Measurements from ENCODE around the gene PLEKHG4B.
"Not testable (repeated sequence)": the region's sequence is repeated elsewhere in the genome, so short reads cannot be mapped to it uniquely, and the experiment has no call there.

- TF ChIP-seq CTCF (IDR thresholded peaks at IDR 0.05; ENCODE audit: borderline replicate concordance, extremely low read depth, low read length, poor library complexity, severe bottlenecking); EZH2 (IDR thresholded peaks at IDR 0.05; ENCODE audit: borderline replicate concordance, low read depth, low read length, severe bottlenecking): not testable (repeated sequence)
Measured at GRCh38 chr5:72316-73180, 19.4 kb upstream of the PLEKHG4B start.
